ES-I3 (cell line): ENCODE measurements around the gene MOCOS.
"Not testable (repeated sequence)": the region's sequence is repeated elsewhere in the genome, so short reads cannot be mapped to it uniquely, and the experiment has no call there.

Experiments
- H3K36me3 ChIP-seq: 2 replicates; pipeline ENCODE4 v1.6.1; 2013; ENCODE audit warnings: mild to moderate bottlenecking, low read length, control low read depth, moderate library complexity; ENCODE audit not compliant: insufficient read depth
- H3K4me1 ChIP-seq: 2 replicates; pipeline ENCODE4 v1.6.1; 2013; ENCODE audit warnings: mild to moderate bottlenecking, control low read depth, low read length; ENCODE audit not compliant: insufficient read depth
- H3K9ac ChIP-seq: 2 replicates; pipeline ENCODE4 v1.6.1; 2013; ENCODE audit warnings: low read depth, mild to moderate bottlenecking, low read length, moderate library complexity
- H3K9me3 ChIP-seq: 2 replicates; pipeline ENCODE4 v1.6.1; 2013; ENCODE audit warnings: mild to moderate bottlenecking, low read length, moderate library complexity; ENCODE audit not compliant: control insufficient read depth, insufficient read depth

MOCOS gene

DNA sequence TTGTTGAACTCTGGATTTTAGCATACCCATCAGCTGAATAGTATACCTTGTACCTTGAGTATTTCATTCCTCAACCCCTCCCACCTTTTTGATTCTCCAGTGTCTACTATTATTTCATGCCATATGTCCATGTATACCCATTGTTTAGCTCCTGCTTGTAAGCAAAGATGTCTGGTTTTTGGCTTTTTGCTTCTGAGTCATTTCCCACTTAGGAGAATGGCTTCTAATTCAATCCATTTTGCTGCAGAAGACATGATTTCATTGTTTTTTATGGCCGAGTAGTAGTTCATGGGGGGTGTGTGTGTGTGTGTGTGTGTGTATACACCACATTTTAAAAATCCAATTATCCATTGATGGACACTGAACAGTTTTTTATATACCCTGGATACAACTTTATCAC is 24.3 kb upstream of the MOCOS start:
- H3K9ac ChIP-seq: no peak overlapping the region
- no peaks in the 10 kb centered on the region for H3K4me1 ChIP-seq
- H3K9me3 ChIP-seq: no peaks in the 10 kb centered on the region
- H3K36me3 ChIP-seq: peaks cover 22% of the 10 kb centered on the region

DNA sequence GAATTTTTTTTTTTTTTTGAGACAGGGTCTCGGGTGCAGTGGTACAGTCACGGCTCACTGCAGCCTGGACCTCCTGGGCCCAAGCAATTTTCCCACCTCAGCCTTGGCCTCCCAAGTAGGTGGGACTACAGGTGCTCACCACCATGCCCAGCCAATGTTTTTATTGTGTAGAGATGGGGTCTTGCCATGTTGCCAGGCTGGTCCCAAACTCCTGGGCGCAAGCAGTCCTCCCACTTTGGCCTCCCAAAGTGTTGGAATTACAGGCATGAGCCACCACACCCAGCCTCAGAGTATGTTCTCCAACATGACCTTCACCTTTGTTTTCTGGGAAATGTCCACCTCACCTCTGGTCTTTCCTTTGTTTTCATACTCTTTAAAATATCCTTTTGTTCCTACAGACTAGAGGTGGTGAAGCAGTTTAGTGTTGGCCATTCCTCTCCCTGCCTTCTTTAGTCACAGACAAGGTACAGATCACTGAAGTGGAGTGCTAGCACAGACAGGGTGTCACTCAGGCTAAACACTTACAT is 19.5 kb upstream of the MOCOS start:
- H3K9me3 ChIP-seq: no peaks in the 10 kb centered on the region
- H3K9ac ChIP-seq: no peak overlapping the region
- H3K36me3 ChIP-seq: peaks cover 14% of the 10 kb centered on the region
- H3K4me1 ChIP-seq: no peaks in the 10 kb centered on the region

DNA sequence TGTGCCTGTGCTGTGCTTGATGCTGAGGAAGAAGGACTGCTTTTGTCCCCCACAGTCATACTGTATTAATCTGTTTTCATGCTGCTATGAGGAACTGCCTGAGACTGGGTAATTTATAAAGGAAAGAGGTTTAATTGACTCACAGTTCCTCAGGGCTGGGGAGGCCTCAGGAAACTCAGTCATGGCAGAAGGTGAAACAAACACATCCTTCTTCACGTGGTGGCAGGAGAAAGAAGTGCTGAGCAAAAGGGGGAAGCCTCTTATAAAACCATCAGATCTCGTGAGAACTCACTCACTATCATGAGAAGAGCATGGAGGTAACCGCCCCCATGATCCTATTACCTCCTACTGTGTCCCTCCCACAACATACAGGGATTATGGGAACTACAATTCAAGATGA is 19.0 kb upstream of the MOCOS start:
- not testable (repeated sequence) for H3K9me3 ChIP-seq, H3K4me1 ChIP-seq, H3K9ac ChIP-seq
- H3K36me3 ChIP-seq: peaks cover 14% of the 10 kb centered on the region

DNA sequence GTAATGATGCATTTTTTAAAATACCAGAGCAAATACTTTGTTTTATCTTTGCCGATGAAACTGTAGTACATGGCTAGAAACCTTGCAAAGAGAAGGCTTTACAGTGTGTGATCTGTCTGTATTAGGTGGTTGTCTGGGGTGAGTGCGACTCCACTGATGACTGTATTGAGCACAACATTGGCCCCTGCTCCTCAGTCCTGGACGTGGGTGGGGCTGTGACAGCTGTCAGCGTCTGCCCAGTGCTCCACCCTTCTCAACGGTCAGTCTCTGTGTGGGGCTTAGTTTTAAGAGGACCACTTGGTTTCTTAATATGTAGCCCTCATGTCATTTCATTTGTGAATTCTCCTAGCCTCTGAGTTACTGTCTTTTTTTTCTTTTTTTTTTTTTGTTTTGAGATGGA is 17.4 kb upstream of the MOCOS start:
- Histone ChIP-seq H3K9me3 (no peaks in the 10 kb centered on the region), H3K36me3 (peaks cover 14% of the 10 kb centered on the region), H3K4me1 (no peaks in the 10 kb centered on the region), H3K9ac (no peak overlapping the region)

DNA sequence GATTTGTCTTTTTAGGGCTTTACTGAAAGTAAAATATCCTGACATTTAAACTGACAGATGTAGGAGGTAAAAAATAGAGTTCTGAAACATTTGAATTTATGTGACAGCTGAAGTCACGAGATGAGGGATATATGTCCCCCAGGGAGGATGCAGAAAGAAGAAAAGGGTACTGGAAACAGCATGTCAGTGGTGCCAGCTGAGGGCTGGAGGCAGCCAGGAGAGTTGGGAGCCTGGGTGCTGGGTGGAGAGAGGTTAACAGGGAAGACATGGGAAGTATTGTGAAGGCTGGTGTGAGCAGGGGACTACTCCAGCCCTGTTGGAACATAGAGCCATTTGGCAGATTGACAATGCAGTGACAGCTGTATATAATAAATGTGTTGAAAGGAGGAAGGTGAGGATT is 11.8 kb upstream of the MOCOS start:
- no peaks in the 10 kb centered on the region for H3K4me1 ChIP-seq
- H3K9me3 ChIP-seq: no peaks in the 10 kb centered on the region
- H3K9ac ChIP-seq: no peak overlapping the region
- peaks cover 9% of the 10 kb centered on the region for H3K36me3 ChIP-seq

DNA sequence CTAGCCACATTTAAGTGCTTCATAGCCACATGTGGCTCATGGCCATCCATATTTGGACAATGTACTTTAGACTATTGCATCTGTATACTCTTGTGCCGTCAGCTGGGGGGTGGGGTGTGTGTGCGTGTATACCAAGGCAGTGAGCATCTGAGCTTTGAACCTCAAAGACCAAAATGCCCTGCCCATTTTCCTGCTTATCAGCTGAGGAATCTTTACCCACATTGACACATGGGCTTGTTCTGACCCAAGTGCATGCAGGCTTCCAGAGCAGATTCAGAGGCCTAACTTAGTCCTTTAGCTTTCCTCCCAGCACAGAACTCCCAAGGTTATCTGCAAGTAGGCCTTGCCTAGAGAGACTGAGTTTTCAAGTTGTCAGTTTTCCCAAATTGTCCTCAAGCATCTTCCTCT is 11.1 kb upstream of the MOCOS start:
- no peak overlapping the region for H3K9ac ChIP-seq
- H3K9me3 ChIP-seq: no peaks in the 10 kb centered on the region
- H3K36me3 ChIP-seq: peaks cover 5% of the 10 kb centered on the region; the same call in 1 of the 2 replicates
- no peaks in the 10 kb centered on the region for H3K4me1 ChIP-seq

DNA sequence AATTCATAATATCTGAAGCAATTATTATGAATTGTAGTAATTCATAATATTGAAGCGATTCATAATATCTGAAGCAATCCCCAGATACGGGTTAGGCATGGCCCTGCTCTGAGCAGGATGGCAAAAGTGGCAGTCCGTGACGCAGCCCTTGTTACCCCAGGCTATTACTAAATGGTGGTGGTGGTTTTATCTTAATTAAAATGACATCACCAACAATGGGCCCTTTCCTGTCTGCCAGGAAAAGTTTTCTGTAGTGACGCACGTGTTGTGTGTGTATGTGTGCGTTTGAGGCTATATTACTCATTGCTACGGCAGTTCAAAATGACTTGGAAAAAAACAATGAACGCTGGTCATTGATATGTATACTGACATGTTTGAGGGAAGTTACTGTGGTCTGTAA is 10.6 kb upstream of the MOCOS start:
- no peaks in the 10 kb centered on the region for H3K4me1 ChIP-seq
- peaks cover 5% of the 10 kb centered on the region; the same call in 1 of the 2 replicates for H3K36me3 ChIP-seq
- H3K9ac ChIP-seq: no peak overlapping the region
- no peaks in the 10 kb centered on the region for H3K9me3 ChIP-seq

DNA sequence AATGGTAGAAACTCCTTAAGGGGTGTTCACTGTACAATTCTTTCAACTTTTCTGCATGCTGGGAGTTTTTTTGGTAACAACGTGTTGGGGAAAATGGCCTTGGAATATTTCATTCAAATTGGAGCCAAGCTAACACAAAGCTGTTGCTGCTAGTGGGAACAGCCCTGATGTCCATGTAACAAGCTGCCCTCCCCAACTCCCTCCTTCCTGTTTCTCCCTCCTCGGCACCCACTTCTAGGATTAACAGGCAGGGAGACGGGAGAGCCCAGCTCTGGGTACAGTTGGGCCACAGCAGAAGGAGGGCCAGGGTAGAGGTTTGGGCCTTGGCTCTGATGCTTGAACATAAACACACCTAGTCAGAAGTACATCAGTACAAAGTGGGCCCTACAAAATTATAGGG is 9.4 kb upstream of the MOCOS start:
- Histone ChIP-seq H3K4me1 (no peaks in the 10 kb centered on the region), H3K36me3 (peaks cover 5% of the 10 kb centered on the region; the same call in 1 of the 2 replicates), H3K9ac (no peak overlapping the region), H3K9me3 (no peaks in the 10 kb centered on the region)

DNA sequence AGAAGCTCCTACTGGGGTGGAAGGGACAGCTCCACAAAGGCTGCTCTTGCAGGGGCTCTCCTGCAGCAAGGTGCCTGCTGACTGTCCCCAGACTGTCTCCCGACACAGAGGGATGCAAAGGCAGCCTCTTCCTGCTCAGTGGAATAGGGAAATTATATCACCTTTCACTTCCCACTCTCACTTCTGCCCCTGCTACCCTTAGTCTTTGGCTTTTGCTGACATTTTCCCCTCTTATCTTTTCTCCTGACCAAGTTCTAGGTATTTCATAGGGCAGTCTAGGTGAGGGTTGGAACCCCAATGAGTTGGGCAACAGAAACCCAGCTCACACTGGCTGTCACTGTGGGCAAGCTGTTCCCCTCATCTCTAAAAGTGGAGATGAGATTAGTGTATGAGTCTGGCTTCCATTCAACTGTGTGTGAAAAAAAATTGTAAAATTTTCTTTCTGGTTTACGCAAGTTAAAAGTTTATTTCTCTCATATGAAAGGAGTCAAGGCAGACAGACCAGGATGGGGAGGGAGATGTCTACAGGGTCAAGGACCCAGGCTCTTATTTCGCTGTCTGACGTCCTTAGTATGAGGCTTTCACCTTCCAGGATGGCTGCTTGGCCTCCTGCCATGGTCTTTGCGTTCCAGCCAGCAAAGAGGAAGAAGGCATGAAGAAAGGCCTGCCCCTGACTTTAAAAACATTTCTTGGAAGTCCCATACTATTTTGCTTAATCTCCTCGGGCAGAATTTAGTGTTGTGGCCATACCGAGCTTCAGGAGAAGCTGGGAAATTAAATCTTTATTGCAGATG is 7.5 kb upstream of the MOCOS start:
- H3K36me3 ChIP-seq: peaks cover 5% of the 10 kb centered on the region; the same call in 1 of the 2 replicates
- H3K9ac ChIP-seq: no peak overlapping the region
- no peaks in the 10 kb centered on the region for H3K9me3 ChIP-seq
- H3K4me1 ChIP-seq: no peaks in the 10 kb centered on the region

DNA sequence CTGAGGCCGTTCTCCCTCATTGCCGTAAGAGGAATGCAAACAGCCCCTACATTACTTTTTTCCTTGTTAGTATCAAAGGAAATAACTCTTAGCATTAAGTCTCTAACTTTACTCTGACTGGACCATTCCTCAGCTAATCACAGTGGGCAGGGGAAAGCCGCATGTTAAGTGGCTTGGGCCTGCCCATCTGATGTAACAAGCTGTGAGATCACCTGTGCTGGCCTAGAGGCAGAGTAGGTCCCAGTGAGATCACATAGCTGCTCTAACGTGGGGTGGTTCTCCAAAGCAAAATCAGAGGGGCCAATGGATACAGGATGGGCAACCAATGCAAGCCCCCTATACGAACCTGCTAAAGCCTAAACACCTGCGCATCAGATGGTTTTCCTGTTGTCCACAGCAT is 5.9 kb upstream of the MOCOS start:
- no peaks in the 10 kb centered on the region for H3K4me1 ChIP-seq
- H3K36me3 ChIP-seq: no peaks in the 10 kb centered on the region
- no peaks in the 10 kb centered on the region for H3K9me3 ChIP-seq
- no peak overlapping the region for H3K9ac ChIP-seq

DNA sequence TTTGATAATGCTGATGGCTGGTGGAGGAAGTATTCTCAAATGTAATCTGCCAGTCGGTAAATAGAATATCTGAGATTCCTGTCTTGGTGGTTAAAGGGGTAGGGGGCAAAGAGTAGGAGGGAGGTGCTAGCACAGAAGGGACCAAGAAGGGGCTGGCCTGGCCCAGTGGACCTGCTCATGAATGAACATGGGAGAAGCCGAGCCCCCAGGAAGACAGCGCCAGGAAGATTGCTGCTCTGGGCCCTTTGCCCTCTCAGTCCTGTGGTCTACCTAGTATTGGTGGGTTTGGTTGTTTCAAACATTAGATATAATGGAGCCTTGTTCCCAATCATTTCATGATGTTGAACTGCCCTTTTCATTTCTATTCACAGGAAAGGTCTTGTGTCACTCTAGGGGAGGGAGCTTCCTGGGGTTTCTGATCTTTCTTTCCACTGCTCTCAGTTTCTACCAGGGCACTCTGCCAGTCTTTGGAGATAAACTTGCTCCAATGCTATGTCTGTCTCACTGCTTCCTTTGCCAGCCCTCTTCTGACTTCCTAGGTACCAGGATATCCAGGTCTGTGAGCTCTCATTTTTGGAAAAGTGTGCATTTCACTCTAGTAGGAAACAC is 5.3 kb upstream of the MOCOS start:
- no peak overlapping the region for H3K9ac ChIP-seq
- no peaks in the 10 kb centered on the region for H3K4me1 ChIP-seq
- no peaks in the 10 kb centered on the region for H3K9me3 ChIP-seq
- no peaks in the 10 kb centered on the region for H3K36me3 ChIP-seq

DNA sequence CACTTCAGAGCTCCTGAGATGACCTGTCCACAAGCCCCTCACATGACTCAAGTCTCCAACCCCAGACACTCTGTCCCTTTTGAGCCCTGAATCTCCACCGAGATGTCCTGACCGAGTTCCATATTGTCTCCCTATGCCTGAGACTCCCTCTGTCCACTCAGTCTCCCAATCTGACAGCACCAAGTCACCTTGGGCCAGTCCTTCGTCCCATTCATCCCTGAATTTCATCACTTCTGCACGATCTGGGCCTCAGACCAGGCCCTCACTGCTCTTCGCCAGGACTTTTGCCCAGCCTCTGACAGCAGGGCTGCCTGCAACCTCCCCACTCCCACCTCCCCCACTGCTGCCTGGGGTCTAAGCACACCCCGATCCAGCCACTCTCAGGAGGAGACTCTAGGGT is 4.3 kb upstream of the MOCOS start:
- H3K36me3 ChIP-seq: no peaks in the 10 kb centered on the region
- no peaks in the 10 kb centered on the region for H3K9me3 ChIP-seq
- no peaks in the 10 kb centered on the region for H3K4me1 ChIP-seq
- H3K9ac ChIP-seq: no peak overlapping the region

DNA sequence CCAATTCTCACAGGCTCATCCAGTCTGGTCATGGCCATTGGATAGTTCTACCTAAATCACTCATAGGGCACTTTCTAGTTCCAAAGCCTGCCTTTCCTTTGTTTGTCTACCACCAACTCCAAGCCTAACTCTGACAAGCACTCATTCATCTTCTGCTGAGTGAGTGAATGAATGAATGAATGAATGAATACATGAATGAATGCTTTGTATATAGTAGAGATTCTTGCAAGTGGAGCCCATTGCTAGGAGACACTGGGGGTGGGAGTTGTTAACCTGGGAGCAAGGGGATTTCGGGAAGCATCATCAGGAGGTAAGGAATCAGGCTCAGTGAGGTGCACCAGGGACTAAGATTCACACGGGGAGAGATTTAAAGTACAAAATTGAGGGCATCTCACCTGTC is 3.3 kb upstream of the MOCOS start:
- peaks cover under 1% of the 10 kb centered on the region; the same call in 1 of the 2 replicates for H3K4me1 ChIP-seq

DNA sequence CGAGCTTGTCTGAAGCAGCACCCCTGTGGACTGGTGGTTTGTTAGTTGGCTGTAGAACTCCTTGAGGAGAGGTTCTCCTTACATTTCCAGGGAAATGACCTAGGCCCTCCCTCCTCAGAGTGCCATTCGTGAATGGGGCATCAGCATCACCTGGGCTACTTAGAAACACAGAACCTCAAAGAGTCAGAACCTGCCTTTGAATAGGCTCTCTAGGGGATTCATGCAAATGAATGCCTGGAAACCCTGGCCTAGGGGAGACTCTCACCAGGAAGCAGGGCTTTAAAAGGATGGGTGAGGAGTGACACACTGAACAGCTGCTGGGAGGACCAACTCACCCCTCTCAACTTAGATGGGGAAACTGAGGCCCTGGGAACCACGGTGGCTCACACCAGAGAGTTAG is 2.1 kb upstream of the MOCOS start:
- H3K36me3 ChIP-seq: no peaks in the 10 kb centered on the region
- H3K4me1 ChIP-seq: peaks cover 6% of the 10 kb centered on the region; the same call in 1 of the 2 replicates
- H3K9ac ChIP-seq: no peak overlapping the region
- H3K9me3 ChIP-seq: no peaks in the 10 kb centered on the region

More for the DNA sequence above, 3.3 kb upstream of the MOCOS start:
- Histone ChIP-seq H3K9ac (no peak overlapping the region), H3K9me3 (no peaks in the 10 kb centered on the region), H3K36me3 (no peaks in the 10 kb centered on the region)

DNA sequence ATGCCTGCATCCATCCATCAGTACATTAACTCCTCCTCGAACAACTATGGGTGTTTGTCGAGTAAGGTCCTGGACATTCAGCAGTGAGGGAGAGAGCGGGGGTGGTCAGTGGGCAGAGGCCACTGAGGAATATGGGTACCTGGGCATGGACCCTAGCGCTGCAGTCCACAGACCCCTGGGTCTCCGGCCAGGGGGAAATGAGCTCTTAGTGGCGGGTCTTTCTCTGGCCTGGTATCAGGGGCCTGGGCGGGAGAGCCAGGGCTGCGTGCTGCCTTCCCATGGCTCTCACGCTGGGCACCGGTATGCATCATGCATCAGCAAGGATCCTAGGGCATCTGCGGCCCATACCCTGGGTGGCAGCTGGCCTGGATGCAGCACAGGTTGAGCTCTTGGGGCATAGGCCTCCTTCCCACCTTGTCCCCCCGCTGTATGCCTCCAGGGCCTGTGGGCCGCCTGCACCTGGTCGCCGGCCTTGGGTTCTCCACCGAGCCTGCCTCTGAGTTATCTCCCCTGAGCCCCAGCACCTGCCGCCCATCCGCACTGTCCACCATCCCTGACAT is 1.3 kb upstream of the MOCOS start:
- H3K4me1 ChIP-seq: peaks cover 6% of the 10 kb centered on the region; the same call in 1 of the 2 replicates
- H3K9me3 ChIP-seq: no peaks in the 10 kb centered on the region
- no peak overlapping the region; the same call in 1 of the 2 replicates for H3K9ac ChIP-seq
- no peaks in the 10 kb centered on the region for H3K36me3 ChIP-seq
